Prostate gland (tissue), 2 donors: Measurements from ENCODE around the gene PUS10.

Source experiments
- CTCF ChIP-seq, 4 experiments: fragments of 200-600 bp in 2 of 4; fragments of 450-650 bp in 2 of 4; sonication (generic) in 2 of 4; IDR thresholded peaks; 1 replicate in 3 of 4; 2 replicates in 1 of 4; pipeline ENCODE4 v1.5.1; 2016 to 2019; ENCODE audit warnings: antibody characterized with exemption in 4 of 4, mild to moderate bottlenecking in 2 of 4, moderate library complexity in 2 of 4
- POLR2A ChIP-seq: fragments of 450-650 bp; IDR thresholded peaks from one replicate; pipeline ENCODE4 v1.6.1; 2016; ENCODE audit warnings: antibody characterized with exemption, mild to moderate bottlenecking

GRCh38 chr2:61015976-61016375 lies 2.1 kb downstream of the PUS10 start:
- no peak for TF ChIP-seq POLR2A
- TF ChIP-seq CTCF (IDR thresholded peaks at IDR 0.05), result no peak
